ENCODE results near the gene SHD. TPM values are rescaled to one million over a fixed set of nuclear protein-coding genes. Genes with fewer than 3 reads are reported as not detected.

The SHD gene
- total and polyA plus RNA-seq, 2 of the 8 experiments (the other 6 are each of a cell fraction or from before 2014, with no cell fraction given): 5.8 to 10.7 TPM

DNA sequence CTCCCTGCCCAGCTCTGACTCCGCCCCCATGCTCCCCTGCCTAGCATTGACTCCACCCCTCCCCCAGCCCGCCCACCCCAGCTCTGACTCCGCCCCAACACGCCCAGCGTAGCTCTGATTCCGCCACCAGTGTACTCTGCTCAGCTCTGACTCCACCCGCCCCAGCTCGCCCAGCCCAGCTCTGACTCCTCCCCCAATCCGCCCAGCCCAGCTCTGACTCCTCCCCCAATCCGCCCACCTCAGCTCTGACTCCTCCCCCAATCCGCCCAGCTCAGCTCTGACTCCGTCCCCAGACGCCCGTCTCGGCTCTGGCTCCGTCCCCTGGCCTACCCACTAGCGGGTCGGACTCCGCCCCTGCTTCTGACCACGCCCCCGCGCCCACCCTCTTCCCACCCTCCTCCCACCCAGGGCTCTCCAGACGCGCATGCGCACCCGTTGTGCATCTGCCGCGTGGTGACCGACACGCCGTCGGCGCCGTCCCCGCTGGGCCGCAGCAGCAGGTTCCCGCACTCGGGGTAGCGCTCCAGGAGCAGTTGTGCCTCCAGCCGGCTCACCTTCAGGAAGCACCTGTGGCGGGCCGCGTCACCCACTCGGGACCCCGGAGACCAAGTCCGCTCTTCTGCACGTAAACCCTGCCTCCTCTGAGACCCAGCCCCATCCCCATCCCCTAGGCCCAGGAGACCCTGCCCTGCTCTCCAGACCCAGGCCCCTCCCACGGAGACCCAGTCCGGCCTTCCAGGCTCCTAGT, 49.4 kb downstream of the SHD start (continued):
- TF ChIP-seq, protein P1, sequence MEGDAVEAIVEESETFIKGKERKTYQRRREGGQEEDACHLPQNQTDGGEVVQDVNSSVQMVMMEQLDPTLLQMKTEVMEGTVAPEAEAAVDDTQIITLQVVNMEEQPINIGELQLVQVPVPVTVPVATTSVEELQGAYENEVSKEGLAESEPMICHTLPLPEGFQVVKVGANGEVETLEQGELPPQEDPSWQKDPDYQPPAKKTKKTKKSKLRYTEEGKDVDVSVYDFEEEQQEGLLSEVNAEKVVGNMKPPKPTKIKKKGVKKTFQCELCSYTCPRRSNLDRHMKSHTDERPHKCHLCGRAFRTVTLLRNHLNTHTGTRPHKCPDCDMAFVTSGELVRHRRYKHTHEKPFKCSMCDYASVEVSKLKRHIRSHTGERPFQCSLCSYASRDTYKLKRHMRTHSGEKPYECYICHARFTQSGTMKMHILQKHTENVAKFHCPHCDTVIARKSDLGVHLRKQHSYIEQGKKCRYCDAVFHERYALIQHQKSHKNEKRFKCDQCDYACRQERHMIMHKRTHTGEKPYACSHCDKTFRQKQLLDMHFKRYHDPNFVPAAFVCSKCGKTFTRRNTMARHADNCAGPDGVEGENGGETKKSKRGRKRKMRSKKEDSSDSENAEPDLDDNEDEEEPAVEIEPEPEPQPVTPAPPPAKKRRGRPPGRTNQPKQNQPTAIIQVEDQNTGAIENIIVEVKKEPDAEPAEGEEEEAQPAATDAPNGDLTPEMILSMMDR (IDR thresholded peaks at IDR 0.05; ENCODE audit: control extremely low read depth in 1 of 3, insufficient read depth in 1 of 3, low read depth in 1 of 3, low read length in 3 of 3): no peak
- TF ChIP-seq TCF12 (IDR thresholded peaks at IDR 0.05; ENCODE audit: low read depth, low read length): no peak
- peak; percentile 78 to 95; a peak in 2 of 4 replicates for TF ChIP-seq HDAC2 (IDR thresholded peaks at IDR 0.05; ENCODE audit: borderline replicate concordance in 1 of 2, low read depth in 2 of 2, low read length in 2 of 2)
- TF ChIP-seq KDM1A (IDR thresholded peaks at IDR 0.05; ENCODE audit: borderline replicate concordance, low read length): no peak
- no peak for TF ChIP-seq BRCA1 (IDR thresholded peaks at IDR 0.05; ENCODE audit: low read depth, low read length)
- peak; percentile 78 for TF ChIP-seq NRF1 (IDR thresholded peaks at IDR 0.05; ENCODE audit: low read depth, low read length)
- peak; percentile 100 for TF ChIP-seq SP4 (IDR thresholded peaks at IDR 0.05; ENCODE audit: low read length)
- TF ChIP-seq TAF1 (IDR thresholded peaks at IDR 0.05; ENCODE audit: low read depth, low read length): peak; percentile 59
- peak; percentile 30; the same call in 1 of the 2 replicates for TF ChIP-seq SUZ12 (IDR thresholded peaks at IDR 0.05; ENCODE audit: low read length)
- no peak for TF ChIP-seq BCL11A (IDR thresholded peaks at IDR 0.05; ENCODE audit: low read depth in 2 of 2, low read length in 2 of 2)
- TF ChIP-seq, protein P2, sequence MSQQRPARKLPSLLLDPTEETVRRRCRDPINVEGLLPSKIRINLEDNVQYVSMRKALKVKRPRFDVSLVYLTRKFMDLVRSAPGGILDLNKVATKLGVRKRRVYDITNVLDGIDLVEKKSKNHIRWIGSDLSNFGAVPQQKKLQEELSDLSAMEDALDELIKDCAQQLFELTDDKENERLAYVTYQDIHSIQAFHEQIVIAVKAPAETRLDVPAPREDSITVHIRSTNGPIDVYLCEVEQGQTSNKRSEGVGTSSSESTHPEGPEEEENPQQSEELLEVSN (IDR thresholded peaks at IDR 0.05): peak; percentile 75
- TF ChIP-seq SIN3A (conservative IDR thresholded peaks at IDR 0.05 in 1 of 2, IDR thresholded peaks at IDR 0.05 in 1 of 2; ENCODE audit: low read depth in 1 of 2, low read length in 2 of 2): peak in 1 of 2 experiments; percentile 49; a peak in 1 of 4 replicates
- no peak for TF ChIP-seq MAFK (IDR thresholded peaks at IDR 0.05; ENCODE audit: low read depth, low read length)
- peak; percentile 38 for TF ChIP-seq TAF7 (optimal IDR thresholded peaks at IDR 0.05; ENCODE audit: borderline replicate concordance, low read depth, low read length)
- TF ChIP-seq KDM4A (IDR thresholded peaks at IDR 0.05; ENCODE audit: low read depth, low read length, severe bottlenecking): peak; percentile 56
- TF ChIP-seq, protein P3, sequence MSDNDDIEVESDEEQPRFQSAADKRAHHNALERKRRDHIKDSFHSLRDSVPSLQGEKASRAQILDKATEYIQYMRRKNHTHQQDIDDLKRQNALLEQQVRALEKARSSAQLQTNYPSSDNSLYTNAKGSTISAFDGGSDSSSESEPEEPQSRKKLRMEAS (IDR thresholded peaks at IDR 0.05): peak; percentile 91
